WERI-Rb-1 (cell line): ENCODE measurements around the gene STEAP4.

Source experiments
- DNase-seq: peaks from one replicate; pipeline ENCODE4 v3.0.0-alpha.2; 2020
- H3K27ac ChIP-seq: fragments of 250-450 bp; sonication (Bioruptor Pico); 2 replicates; pipeline ENCODE4 v1.5.1; 2020; ENCODE audit warnings: mild to moderate bottlenecking, moderate library complexity
- H3K27me3 ChIP-seq: fragments of 250-450 bp; sonication (Bioruptor Pico); 2 replicates; pipeline ENCODE4 v1.5.1; 2021; ENCODE audit warnings: mild to moderate bottlenecking, low read depth, moderate library complexity; ENCODE audit not compliant: insufficient read depth, severe bottlenecking
- H3K36me3 ChIP-seq: fragments of 250-450 bp; sonication (Bioruptor Pico); 2 replicates; pipeline ENCODE4 v1.5.1; 2020; ENCODE audit warnings: mild to moderate bottlenecking, moderate library complexity
- H3K4me3 ChIP-seq: 2 replicates; pipeline ENCODE4 v1.5.1; 2011; ENCODE audit warnings: low read depth, mild to moderate bottlenecking, control low read depth, low read length
- H3K9me3 ChIP-seq: fragments of 250-450 bp; sonication (Bioruptor Pico); 2 replicates; pipeline ENCODE4 v1.5.1; 2021; ENCODE audit warnings: mild to moderate bottlenecking, moderate library complexity; ENCODE audit not compliant: severe bottlenecking
- TF ChIP-seq, protein P1 (sequence below): IDR thresholded peaks from 2 replicates; pipeline ENCODE4 v1.5.1; 2011; ENCODE audit warnings: low read depth, mild to moderate bottlenecking, control low read depth, inconsistent platforms, low read length

STEAP4 gene

DNA sequence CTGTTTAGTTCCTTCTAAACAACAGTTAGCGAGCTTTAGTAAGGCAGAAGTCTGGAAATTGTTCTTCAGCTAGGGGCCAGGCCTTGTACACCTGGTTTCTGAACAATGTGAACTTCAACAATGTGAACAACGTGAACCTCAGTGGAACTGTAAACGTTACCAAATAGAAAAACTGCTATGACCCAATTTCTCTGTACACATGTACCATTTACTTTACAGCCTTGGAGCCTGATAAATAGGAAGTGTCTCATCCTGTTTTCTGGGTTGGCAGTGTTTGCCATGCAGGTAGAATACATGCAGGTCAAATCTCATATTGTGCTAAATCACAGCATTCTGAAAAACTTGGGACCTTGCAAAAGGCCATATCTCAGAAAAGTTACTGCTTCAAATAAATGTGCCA is 1.6 kb downstream of the STEAP4 start:
- Histone ChIP-seq H3K36me3 (no peaks in the 10 kb centered on the region), H3K4me3 (no peak overlapping the region), H3K27ac (no peak overlapping the region), H3K9me3 (no peaks in the 10 kb centered on the region), H3K27me3 (no peaks in the 10 kb centered on the region)
- DNase-seq, result no peak
- TF ChIP-seq, protein P1, sequence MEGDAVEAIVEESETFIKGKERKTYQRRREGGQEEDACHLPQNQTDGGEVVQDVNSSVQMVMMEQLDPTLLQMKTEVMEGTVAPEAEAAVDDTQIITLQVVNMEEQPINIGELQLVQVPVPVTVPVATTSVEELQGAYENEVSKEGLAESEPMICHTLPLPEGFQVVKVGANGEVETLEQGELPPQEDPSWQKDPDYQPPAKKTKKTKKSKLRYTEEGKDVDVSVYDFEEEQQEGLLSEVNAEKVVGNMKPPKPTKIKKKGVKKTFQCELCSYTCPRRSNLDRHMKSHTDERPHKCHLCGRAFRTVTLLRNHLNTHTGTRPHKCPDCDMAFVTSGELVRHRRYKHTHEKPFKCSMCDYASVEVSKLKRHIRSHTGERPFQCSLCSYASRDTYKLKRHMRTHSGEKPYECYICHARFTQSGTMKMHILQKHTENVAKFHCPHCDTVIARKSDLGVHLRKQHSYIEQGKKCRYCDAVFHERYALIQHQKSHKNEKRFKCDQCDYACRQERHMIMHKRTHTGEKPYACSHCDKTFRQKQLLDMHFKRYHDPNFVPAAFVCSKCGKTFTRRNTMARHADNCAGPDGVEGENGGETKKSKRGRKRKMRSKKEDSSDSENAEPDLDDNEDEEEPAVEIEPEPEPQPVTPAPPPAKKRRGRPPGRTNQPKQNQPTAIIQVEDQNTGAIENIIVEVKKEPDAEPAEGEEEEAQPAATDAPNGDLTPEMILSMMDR, result no peak

DNA sequence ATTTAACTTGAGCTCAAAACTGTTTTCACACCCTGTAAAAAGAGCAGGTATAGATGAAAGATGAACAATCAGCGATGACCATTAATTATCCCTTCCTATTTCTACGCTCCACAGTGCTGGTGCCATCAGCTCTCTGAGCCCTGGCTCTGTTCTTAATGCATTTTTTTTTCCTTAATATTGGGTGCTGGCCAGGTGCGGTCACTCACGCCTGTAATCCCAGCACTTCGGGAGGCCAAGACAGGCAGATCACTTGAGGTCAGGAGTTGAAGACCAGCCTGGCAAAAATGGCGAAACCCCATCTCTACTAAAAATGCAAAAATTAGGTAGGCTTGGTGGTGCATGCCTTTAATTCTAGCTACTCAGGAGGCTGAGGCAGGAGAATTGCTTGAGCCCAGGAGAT is 4.2 kb downstream of the STEAP4 start:
- no peaks in the 10 kb centered on the region for H3K36me3 ChIP-seq
- TF ChIP-seq, protein P1, result no peak
- H3K9me3 ChIP-seq, result no peaks in the 10 kb centered on the region
- no peak for DNase-seq
- H3K27ac ChIP-seq, result no peak overlapping the region
- H3K4me3 ChIP-seq, result no peak overlapping the region
- no peaks in the 10 kb centered on the region for H3K27me3 ChIP-seq

DNA sequence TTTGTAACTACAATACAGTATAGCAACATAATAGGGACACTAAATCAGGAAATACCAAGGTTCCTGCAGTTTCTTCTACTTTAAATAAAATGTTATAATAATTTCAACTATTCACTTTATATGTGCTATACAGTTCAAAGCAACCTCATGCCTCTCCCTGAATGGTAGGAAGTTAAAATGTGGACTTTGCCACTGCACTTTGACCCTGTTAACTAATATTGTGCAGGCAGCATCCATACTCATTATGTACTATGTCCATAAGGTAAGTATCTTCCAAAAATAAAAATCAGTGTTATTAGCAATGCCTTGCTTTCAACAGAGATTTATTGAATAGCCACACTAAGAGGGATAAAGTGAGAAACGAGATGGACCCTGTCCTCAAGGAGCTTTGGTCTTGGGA is 4.8 kb downstream of the STEAP4 start:
- no peaks in the 10 kb centered on the region for H3K36me3 ChIP-seq
- DNase-seq, result no peak
- no peaks in the 10 kb centered on the region for H3K27me3 ChIP-seq
- H3K9me3 ChIP-seq, result no peaks in the 10 kb centered on the region
- no peak overlapping the region for H3K4me3 ChIP-seq
- H3K27ac ChIP-seq, result no peak overlapping the region
- TF ChIP-seq, protein P1, result no peak

- TF ChIP-seq, protein P1, result no peak
- H3K9me3 ChIP-seq, result no peaks in the 10 kb centered on the region
- H3K27me3 ChIP-seq, result no peaks in the 10 kb centered on the region
- no peaks in the 10 kb centered on the region for H3K36me3 ChIP-seq
- H3K27ac ChIP-seq, result no peak overlapping the region
- no peak for DNase-seq
- H3K4me3 ChIP-seq, result no peak overlapping the region
These were observed 6.2 kb downstream of the STEAP4 start for GRCh38 chr7:88300401-88300945.

- no peak overlapping the region for H3K4me3 ChIP-seq
- H3K36me3 ChIP-seq, result no peaks in the 10 kb centered on the region
- DNase-seq, result no peak
- no peaks in the 10 kb centered on the region for H3K9me3 ChIP-seq
- no peaks in the 10 kb centered on the region for H3K27me3 ChIP-seq
- H3K27ac ChIP-seq, result no peak overlapping the region
- TF ChIP-seq, protein P1, result no peak
These were observed 7.6 kb downstream of the STEAP4 start for GRCh38 chr7:88299126-88299525.

- H3K27ac ChIP-seq, result no peak overlapping the region
- H3K36me3 ChIP-seq, result no peaks in the 10 kb centered on the region
- no peak overlapping the region for H3K4me3 ChIP-seq
- TF ChIP-seq, protein P1, result no peak
- DNase-seq, result no peak
- H3K9me3 ChIP-seq, result no peaks in the 10 kb centered on the region
- no peaks in the 10 kb centered on the region for H3K27me3 ChIP-seq
These were observed 12.8 kb downstream of the STEAP4 start for GRCh38 chr7:88293866-88294265.
